GM21737 (cell line): Measurements from ENCODE around the gene HOMER3.

Experiments used
- ATAC-seq: cut with Tn5 transposase; IDR thresholded peaks from one replicate; pipeline ENCODE4 v1.9.1; 2021; ENCODE audit warnings: mild to moderate bottlenecking, moderate library complexity; ENCODE audit not compliant: unreplicated experiment

The HOMER3 gene

DNA sequence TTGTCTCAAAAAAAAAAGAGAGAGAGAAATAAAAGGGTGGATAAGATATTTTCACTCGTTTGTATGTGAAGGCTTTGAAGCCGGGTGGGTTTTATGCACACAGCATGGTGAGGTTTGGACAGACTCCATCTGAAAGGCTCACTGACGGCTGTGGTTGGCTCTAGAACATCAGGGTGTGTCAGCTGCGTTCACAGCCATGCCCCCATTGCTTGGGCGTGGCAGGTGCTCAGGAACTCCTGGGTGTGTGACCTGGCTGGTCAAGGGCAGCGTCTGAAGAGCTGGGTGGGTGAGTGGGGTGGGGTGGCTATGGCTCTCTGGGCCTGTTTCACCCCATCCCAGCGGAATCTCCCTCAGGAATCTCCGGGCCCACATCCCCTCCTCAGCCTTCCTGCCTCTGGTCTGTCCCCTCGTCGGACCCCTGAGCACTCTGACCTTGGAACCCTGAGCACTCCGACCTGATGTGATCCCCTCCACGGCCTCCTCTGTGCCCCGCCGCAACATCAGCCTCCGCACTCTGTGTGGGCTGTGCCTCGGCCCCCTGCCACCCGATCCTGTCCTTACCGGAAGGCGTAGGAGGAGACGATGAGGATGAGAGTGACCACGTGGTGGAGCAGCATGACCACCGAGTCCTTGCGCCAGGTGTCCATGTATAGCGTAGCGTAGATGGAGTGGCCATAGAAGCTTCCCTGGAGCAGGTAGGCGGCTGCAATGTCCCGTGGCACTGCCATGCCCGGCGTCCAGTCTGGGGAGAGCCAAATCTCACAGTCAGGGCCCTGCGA lies 57.3 kb downstream of the HOMER3 start:
- ATAC-seq, result no peak

DNA sequence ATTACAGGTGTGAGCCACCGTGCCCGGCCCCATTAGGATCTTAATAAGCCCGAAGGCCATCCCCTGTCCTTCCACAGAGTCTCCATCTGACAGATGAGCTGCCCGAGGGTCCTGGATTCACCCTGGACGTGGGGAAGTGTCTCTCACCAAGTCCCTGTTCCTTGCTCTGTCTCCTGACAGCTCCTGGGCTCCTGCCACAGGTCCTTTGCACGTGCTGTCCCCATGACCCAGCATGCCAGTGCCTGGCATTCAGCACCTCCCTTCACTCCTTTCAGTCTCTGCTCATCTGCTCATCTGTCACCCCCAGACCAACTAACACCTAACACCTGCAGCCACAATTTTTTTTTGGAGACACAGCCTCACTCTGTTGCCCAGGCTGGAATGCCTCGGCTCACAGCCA lies 59.5 kb downstream of the HOMER3 start:
- no peak for ATAC-seq

DNA sequence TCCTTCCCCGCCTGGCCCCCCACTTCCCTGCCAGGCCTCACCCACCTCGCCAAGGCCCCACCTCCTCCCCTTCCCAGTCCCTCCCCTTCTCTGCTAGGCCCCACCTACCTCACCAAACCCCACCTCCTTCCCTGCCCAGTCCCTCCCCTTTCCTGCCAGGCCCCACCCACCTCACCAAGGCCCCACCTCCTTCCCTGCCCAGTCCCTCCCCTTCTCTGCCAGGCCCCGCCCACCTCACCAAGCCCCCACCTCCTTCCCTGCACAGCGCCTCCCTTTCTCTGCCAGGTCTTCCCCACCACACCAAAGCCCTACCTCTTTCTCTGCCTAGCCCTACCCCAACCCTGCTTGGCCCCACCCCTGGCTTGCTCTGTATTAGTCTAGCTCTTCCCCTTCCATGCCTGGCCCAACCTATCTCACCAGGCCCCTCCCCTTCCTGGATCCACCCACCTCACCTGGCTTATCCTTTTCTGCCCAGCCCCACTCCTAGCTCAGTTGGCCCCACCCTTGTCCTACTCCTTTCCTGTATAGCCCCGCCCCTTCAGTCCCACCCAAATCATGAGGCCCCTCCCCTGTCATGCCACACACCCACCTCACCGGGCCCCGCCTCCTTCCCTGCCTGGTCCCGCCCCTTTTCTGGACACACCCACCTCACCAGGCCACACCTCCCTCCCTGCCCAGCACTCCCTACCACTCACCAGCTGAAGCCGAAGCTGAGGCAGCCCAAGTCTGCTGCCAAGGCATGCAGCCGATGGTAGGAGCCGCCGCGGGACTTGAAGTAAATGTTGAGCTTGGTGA lies 61.2 kb downstream of the HOMER3 start:
- ATAC-seq, result no peak
